Stomach (tissue), 4 donors: ENCODE results near the gene PGAP6.
"Not testable (repeated sequence)": the region's sequence is repeated elsewhere in the genome, so short reads cannot be mapped to it uniquely, and the experiment has no call there.

Experiments used
- POLR2A ChIP-seq, 4 donors: fragments of 450-650 bp; IDR thresholded peaks; one replicate each; pipeline ENCODE4 v1.6.1; 2016; ENCODE audit warnings: antibody characterized with exemption in 4 of 4, control low read depth in 2 of 4, mild to moderate bottlenecking in 1 of 4, moderate library complexity in 1 of 4
- POLR2AphosphoS5 ChIP-seq, 3 donors: sonication (generic); formaldehyde crosslinking; IDR thresholded peaks; one replicate each; pipeline ENCODE4 v1.6.1; 2016; ENCODE audit warnings: antibody characterized with exemption in 3 of 3
- TF ChIP-seq, protein P1 (sequence below), 7 experiments: fragments of 450-650 bp in 4 of 7; fragments of 200-600 bp in 3 of 7; sonication (generic) in 3 of 7; IDR thresholded peaks; one replicate each; pipeline ENCODE4 v1.5.1; 2016 to 2019; ENCODE audit warnings: antibody characterized with exemption in 7 of 7, control low read depth in 2 of 7, mild to moderate bottlenecking in 1 of 7

GRCh38 chr16:362702-362999 is 19.1 kb downstream of the PGAP6 start:
- TF ChIP-seq, protein P1, sequence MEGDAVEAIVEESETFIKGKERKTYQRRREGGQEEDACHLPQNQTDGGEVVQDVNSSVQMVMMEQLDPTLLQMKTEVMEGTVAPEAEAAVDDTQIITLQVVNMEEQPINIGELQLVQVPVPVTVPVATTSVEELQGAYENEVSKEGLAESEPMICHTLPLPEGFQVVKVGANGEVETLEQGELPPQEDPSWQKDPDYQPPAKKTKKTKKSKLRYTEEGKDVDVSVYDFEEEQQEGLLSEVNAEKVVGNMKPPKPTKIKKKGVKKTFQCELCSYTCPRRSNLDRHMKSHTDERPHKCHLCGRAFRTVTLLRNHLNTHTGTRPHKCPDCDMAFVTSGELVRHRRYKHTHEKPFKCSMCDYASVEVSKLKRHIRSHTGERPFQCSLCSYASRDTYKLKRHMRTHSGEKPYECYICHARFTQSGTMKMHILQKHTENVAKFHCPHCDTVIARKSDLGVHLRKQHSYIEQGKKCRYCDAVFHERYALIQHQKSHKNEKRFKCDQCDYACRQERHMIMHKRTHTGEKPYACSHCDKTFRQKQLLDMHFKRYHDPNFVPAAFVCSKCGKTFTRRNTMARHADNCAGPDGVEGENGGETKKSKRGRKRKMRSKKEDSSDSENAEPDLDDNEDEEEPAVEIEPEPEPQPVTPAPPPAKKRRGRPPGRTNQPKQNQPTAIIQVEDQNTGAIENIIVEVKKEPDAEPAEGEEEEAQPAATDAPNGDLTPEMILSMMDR (IDR thresholded peaks at IDR 0.05), result not testable (repeated sequence)
- TF ChIP-seq POLR2A, POLR2AphosphoS5 (IDR thresholded peaks at IDR 0.05): not testable (repeated sequence)
